HG03039 (cell line): ENCODE measurements around the gene LILRB1.
"Not testable (repeated sequence)": the region's sequence is repeated elsewhere in the genome, so short reads cannot be mapped to it uniquely, and the experiment has no call there.

Experiments
- ATAC-seq: cut with Tn5 transposase; IDR thresholded peaks from one replicate; pipeline ENCODE4 v1.9.1; 2021; ENCODE audit warnings: mild to moderate bottlenecking, moderate library complexity; ENCODE audit not compliant: unreplicated experiment

Gene LILRB1

GRCh38 chr19:54630262-54630661 lies at the start of gene LILRB1:
LILRB1 (plus strand) TSS chr19:54630484; CDS start chr19:54631074, 590 bp downstream.
- not testable (repeated sequence) for ATAC-seq

DNA sequence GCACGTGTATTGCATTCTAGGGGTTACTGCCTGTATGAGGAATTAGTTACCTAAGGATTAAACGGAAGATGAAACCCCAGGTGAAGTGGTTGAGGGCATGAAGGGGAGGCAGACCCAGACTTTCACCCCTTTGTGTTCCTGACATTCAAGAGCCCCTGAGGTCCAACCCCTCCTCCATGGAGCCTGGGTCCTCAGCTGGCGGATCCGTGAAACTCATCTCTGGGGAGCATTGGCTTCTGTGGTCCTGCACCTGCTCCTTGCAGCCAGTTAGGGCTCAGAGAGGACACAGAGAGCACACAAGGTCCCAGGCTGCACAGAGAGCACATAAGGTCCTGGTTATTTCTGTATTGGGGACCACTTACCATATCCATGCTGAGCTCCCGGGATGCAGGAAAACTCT lies 43.9 kb upstream of the LILRB1 start:
- no peak for ATAC-seq

DNA sequence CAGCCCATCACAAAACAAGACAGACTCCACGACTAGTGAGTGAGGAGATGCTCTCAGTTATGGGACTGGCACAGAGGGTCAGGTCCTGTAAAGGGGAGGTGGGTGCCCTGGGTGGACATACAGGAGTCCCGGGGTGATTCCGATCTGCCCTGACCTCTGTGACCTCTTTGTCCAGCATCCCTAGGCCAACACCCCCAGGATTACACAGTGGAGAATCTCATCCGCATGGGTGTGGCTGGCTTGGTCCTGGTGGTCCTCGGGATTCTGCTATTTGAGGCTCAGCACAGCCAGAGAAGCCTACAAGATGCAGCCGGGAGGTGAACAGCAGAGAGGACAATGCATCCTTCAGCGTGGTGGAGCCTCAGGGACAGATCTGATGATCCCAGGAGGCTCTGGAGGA lies 43.3 kb upstream of the LILRB1 start:
- no peak for ATAC-seq

DNA sequence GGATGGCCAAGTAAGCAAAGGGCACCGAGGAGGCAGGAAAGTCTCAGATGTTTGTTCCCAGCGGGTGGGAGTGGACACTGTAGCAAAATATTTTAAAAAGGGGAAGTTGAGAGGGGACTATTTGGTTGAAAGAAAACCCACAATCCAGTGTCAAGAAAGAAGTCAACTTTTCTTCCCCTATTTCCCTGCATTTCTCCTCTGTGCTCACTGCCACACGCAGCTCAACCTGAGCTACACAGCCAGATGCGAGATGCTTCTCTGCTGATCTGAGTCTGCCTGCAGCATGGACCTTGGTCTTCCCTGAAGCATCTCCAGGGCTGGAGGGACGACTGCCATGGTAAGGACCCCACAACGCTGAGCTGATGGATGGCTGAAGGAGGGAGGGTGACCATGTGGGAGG lies 36.8 kb upstream of the LILRB1 start, which contains the start of gene LILRA1:
Gene LILRA1 (plus strand): TSS at position 188 of the 400 bp plus-strand sequence. CDS start 613 bp downstream, outside the sequence.
- not testable (repeated sequence) for ATAC-seq

DNA sequence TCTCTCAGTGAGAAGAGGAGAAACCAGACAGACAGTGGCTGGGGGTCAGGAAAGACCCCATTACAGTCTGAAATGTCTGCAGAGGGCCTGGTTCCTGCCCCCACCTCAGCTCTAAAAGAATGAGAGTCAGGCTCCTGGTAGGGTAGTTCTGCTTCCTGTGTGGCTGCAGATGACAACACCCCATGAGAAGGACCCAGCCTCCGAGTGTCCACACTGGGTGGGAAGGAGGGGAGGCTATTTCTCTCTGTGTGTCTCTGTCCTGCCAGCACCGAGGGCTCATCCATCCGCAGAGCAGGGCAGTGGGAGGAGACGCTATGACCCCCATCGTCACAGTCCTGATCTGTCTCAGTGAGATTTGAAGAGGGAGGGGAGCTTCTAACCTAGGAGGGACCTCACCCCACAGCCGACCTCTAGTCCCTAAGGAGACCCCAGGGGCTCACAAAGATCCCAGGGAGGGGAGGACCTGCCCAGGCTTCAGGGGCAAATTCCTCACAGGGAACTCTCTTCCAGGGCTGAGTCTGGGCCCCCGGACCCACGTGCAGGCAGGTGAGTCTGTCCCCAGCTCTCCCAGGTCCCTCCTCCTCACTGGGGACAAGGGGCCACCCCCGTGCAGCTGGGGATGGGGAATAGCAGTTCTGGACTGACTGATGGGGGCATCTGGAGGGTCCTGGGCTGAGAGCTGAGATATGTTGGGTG lies 36.2 kb upstream of the LILRB1 start:
- ATAC-seq, result not testable (repeated sequence)

DNA sequence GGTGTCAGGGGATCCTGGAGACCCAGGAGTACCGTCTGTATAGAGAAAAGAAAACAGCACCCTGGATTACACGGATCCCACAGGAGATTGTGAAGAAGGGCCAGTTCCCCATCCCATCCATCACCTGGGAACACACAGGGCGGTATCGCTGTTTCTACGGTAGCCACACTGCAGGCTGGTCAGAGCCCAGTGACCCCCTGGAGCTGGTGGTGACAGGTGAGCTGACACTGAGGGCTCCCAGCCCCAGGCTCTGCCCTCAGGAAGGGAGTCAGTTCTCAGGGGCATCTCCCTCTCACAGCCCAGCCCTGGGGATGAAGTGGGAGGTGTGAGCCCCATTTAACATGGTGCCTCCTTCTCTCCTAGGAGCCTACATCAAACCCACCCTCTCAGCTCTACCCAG lies 35.5 kb upstream of the LILRB1 start:
- no peak for ATAC-seq

DNA sequence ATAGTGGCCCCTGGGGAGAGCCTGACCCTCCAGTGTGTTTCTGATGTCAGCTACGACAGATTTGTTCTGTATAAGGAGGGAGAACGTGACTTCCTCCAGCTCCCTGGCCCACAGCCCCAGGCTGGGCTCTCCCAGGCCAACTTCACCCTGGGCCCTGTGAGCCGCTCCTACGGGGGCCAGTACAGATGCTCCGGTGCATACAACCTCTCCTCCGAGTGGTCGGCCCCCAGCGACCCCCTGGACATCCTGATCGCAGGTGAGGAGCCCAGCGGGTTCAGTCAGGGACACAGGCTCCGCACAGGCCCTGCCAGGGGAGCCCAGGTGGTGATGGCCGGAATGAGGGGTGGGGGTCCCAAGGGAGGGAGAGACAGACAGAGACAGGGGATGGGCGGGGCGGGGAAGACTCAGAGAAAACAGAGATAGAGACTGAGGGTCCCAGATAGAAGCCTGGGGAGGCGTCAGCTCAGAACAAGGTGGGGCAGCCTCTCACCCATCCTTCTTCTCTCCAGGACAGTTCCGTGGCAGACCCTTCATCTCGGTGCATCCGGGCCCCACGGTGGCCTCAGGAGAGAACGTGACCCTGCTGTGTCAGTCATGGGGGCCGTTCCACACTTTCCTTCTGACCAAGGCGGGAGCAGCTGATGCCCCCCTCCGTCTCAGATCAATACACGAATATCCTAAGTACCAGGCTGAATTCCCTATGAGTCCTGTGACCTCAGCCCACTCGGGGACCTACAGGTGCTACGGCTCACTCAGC lies 34.4 kb upstream of the LILRB1 start:
- not testable (repeated sequence) for ATAC-seq

DNA sequence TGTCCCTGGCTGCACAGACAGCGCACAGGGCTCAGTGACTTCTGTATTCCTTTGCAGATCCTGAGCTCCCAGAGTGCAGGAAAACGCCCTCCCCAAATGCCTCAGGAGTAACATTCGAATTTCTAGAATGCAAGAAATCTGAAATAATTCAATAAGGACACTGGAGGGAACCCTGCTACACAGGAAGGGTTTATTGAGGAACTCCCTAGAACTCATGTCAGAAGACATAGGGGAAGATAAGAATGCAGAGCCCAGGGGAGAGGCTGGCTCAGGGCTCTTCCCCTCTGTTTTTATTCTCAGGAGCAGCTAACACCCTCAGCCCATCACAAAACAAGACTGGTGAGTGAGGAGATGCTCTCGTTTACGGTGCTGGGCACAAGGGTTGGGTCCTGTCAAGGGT lies 30.1 kb upstream of the LILRB1 start:
- ATAC-seq, result no peak

DNA sequence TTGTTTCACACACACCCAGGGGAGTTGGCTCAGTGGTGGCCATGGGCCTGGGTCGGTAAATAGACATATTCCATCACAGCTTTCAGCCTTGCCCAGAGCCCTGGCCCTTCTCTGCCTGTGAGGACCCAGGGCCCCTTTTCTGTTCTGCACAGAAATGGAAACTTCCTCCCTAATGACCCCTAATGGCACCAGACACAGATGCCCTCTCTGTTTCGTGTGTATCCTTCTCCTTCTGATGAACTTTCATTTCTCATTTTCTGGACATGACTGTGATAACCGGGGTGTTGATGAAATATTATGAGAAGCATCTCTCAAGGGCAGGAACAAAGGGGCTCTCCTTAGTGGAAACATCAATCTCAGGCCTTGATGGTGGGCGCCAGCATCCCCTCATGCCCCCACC lies 24.1 kb upstream of the LILRB1 start:
- ATAC-seq, result no peak

DNA sequence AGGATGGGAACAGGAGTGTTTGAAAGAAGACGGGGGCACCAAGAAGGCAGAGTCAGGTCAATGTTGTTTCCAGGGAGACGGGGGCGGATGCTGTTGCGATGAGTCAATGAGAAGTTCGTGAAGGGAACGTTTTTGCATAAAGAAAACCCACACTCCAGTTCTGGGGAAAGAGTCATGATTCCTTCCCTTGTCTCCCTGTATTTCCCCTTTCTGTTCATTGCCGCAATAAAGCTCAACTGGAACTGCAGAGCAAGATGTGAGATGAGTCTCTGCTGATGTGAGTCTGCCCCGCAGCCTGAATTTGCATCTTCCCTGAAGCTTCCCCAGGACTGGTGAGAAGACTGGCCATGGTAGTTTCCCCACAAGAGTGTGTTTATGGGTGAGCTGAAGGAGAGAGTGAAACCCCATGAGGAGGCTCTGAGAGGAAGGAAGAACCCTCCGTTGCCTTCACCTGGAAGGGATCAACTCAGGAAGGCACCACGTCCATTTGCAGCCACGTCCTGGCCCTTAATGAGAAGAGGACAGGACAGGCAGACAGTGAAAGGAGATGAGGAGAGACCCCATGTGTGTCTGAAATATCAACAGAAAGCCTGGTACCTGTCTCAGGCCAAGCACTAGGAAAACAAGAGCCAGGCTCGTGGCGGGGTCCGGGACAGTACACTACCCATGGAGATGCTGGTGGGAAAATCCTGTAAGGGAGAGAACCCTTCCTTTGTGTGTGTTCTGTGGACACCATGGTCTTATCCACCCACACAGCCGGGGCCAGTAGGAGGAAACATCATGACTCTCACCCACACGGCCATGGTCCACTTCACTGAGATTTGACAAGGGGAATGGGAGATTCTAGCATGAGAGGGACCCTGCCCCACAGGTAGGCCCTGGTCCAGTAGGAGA lies 23.1 kb upstream of the LILRB1 start:
- ATAC-seq, result no peak

GRCh38 chr19:54607785-54608150 lies 22.5 kb upstream of the LILRB1 start:
- no peak for ATAC-seq

DNA sequence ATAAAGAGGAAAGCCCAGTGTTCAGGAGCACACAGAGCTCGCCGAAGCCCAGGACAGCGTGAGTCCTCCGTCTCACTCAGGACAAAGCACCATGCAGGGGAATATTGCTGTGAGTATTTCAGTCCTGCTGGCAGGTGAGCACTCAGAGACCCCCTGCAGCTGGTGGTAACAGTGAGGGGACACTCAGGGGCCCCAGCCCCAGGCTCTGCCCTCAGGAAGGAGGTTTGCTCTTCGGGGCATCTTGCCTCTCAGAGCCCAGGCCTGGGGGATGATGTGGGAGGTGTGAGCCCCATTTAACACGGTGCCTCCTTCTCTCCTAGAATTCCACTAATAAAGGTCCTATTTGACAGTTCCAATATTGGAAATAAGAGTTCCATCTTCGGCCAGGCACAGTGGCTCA lies 22.1 kb upstream of the LILRB1 start:
- ATAC-seq, result no peak

DNA sequence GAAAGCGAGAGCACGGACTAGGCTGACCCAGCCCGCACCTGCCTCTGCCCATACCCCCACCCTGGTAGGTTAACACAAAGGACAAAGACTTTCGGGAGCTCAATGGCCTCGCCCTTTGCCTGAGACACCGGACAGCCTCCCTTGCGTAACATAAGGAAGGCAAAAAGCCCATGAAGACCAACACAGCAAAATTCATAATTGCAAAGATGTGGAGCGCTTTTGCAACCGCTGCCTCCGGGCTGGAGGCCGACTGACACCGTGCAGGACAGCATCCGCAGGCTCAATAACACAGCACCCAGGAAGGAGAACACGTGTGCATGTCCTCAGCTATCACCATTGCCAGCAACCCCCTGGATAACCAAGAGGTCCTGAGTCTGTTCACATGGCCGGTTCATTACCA lies 21.5 kb upstream of the LILRB1 start:
- ATAC-seq, result no peak

- no peak for ATAC-seq
Observed at GRCh38 chr19:54609356-54609791, 20.9 kb upstream of the LILRB1 start.

- no peak for ATAC-seq
Observed at GRCh38 chr19:54612428-54612827, 17.9 kb upstream of the LILRB1 start.

- ATAC-seq, result no peak
Observed at GRCh38 chr19:54614726-54615125, 15.6 kb upstream of the LILRB1 start.

GRCh38 chr19:54616057-54616456 lies 14.2 kb upstream of the LILRB1 start:
- ATAC-seq, result peak; percentile 21

DNA sequence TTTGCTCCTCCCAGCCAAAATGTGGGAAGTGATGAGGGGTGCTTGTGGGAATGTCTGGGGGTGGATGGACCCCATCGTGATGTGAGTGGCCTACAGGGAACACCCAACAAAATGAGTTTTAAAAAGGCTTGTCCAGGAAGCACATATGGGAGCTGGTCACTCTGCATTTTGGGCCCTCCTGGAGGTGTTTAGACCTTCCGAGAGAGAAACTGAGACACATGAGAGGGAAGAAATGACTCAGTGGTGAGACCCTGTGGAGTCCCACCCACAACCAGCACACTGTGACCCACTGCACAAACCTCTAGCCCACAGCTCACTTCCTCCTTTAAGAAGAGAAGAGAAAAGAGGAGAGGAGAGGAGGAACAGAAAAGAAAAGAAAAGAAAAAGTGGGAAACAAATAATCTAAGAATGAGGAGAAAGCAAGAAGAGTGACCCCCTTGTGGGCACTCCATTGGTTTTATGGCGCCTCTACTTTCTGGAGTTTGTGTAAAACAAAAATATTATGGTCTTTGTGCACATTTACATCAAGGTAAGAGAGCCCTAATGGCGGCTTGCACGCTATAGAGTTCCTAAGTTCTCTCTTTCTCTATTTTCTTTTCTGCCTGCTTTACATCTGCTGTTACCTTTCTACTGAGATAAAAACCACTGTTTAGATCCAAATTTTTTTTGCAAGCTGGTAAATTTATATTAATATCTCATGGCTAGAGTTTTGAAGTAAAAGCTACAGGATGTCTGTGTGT lies 13.3 kb upstream of the LILRB1 start:
- ATAC-seq, result peak; percentile 64

- no peak for ATAC-seq
Observed at GRCh38 chr19:54620464-54620863, 9.8 kb upstream of the LILRB1 start.

GRCh38 chr19:54622431-54622830 lies 7.9 kb upstream of the LILRB1 start:
- ATAC-seq, result no peak

DNA sequence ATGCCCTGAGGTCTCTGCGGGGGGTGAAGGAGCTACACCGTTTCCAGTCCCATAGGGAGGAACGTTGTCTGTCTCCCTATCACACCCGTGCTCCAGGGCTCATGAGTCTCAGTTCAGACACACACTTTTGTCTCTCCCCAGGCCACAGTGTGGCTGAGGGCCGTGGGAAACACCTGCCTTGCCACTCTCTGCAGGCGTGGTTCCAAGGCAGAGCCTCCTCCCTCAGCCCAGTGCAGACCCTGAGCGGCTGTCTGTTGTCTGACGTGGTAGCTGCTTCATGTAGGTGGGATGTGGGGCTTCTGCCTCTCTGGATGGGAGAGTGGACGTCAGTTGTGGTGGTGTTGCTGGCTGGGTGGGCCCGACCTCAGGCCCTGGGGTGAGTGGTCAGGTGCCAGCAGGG lies 6.0 kb upstream of the LILRB1 start:
- not testable (repeated sequence) for ATAC-seq
